Measurements from ENCODE around the gene RGS8.
"Not testable (repeated sequence)": the region's sequence is repeated elsewhere in the genome, so short reads cannot be mapped to it uniquely, and the experiment has no call there.

Gene RGS8

GRCh38 chr1:182702826-182703524 lies 18.6 kb upstream of the RGS8 start:
- H3K4me3 ChIP-seq (ENCODE audit: low read depth, low read length), result no peak overlapping the region

- H3K4me3 ChIP-seq (ENCODE audit: low read depth, low read length), result no peak overlapping the region
Measured at GRCh38 chr1:182700351-182700709, 15.9 kb upstream of the RGS8 start.

- no peak overlapping the region for H3K4me3 ChIP-seq (ENCODE audit: low read depth, low read length)
Measured at GRCh38 chr1:182699393-182700350, 15.3 kb upstream of the RGS8 start.

- no peak overlapping the region for H3K4me3 ChIP-seq (ENCODE audit: low read depth, low read length)
Measured at GRCh38 chr1:182698971-182699370, 14.6 kb upstream of the RGS8 start.

- not testable (repeated sequence) for H3K4me3 ChIP-seq (ENCODE audit: low read depth, low read length)
Measured at GRCh38 chr1:182693139-182693538, 8.8 kb upstream of the RGS8 start.

- H3K4me3 ChIP-seq (ENCODE audit: low read depth, low read length), result no peak overlapping the region
Measured at GRCh38 chr1:182690886-182691443, 6.6 kb upstream of the RGS8 start.

- H3K4me3 ChIP-seq (ENCODE audit: low read depth, low read length), result no peak overlapping the region
Measured at GRCh38 chr1:182688436-182689205, 4.2 kb upstream of the RGS8 start.

GRCh38 chr1:182687361-182687760 lies 3.0 kb upstream of the RGS8 start:
- no peak overlapping the region for H3K4me3 ChIP-seq (ENCODE audit: low read depth, low read length)

- H3K4me3 ChIP-seq (ENCODE audit: low read depth, low read length), result no peak overlapping the region
Measured at GRCh38 chr1:182686446-182686845, 2.1 kb upstream of the RGS8 start.

- H3K4me3 ChIP-seq (ENCODE audit: low read depth, low read length), result no peak overlapping the region
Measured at GRCh38 chr1:182685215-182685614, 828 bp upstream of the RGS8 start.

GRCh38 chr1:182682898-182683501 lies 1.4 kb downstream of the RGS8 start:
- H3K4me3 ChIP-seq (ENCODE audit: low read depth, low read length), result no peak overlapping the region

- no peak overlapping the region for H3K4me3 ChIP-seq (ENCODE audit: low read depth, low read length)
Measured at GRCh38 chr1:182682406-182682805, 2.0 kb downstream of the RGS8 start.

GRCh38 chr1:182681568-182681912 lies 2.8 kb downstream of the RGS8 start:
- H3K4me3 ChIP-seq (ENCODE audit: low read depth, low read length), result no peak overlapping the region

- no peak overlapping the region for H3K4me3 ChIP-seq (ENCODE audit: low read depth, low read length)
Measured at GRCh38 chr1:182680901-182681567, 3.4 kb downstream of the RGS8 start.

- no peak overlapping the region for H3K4me3 ChIP-seq (ENCODE audit: low read depth, low read length)
Measured at GRCh38 chr1:182680408-182680807, 4.0 kb downstream of the RGS8 start.

GRCh38 chr1:182679684-182680083 lies 4.7 kb downstream of the RGS8 start:
- no peak overlapping the region for H3K4me3 ChIP-seq (ENCODE audit: low read depth, low read length)

- no peak overlapping the region for H3K4me3 ChIP-seq (ENCODE audit: low read depth, low read length)
Measured at GRCh38 chr1:182677397-182678098, 6.8 kb downstream of the RGS8 start.

- no peak overlapping the region for H3K4me3 ChIP-seq (ENCODE audit: low read depth, low read length)
Measured at GRCh38 chr1:182676274-182676673, 8.1 kb downstream of the RGS8 start.

- no peak overlapping the region for H3K4me3 ChIP-seq (ENCODE audit: low read depth, low read length)
Measured at GRCh38 chr1:182674346-182675246, 9.8 kb downstream of the RGS8 start.
